ENCODE data around the gene ANKRD40. TPM values are rescaled to one million over a fixed set of nuclear protein-coding genes. Genes with fewer than 3 reads are reported as not detected.
"Not testable (repeated sequence)": the region's sequence is repeated elsewhere in the genome, so short reads cannot be mapped to it uniquely, and the experiment has no call there.

The ANKRD40 gene
- total and polyA plus RNA-seq, 3 experiments from 2014 or later, result 6.6 to 48.5 (median 48.2) TPM

GRCh38 chr17:50709053-50709452 lies 1.3 kb upstream of the ANKRD40 start:
- Mint-ChIP-seq H3K4me3 (peak overlapping the region in 6 of 7 donors; percentile 85 to 96 (median 93)), H3K27ac (peak overlapping the region; percentile 92 to 99 (median 98)), H3K4me1 (peaks cover 29 to 56% (median 42%) of the 10 kb centered on the region in 3 donors), H3K36me3 (peaks cover 0 to 16% (median 0%) of the 10 kb centered on the region in 3 donors)
- H3K9me3 ChIP-seq (ENCODE audit: low read length); H3K9me3 Mint-ChIP-seq; H3K36me3 ChIP-seq (ENCODE audit: insufficient read depth, low read length); H3K27me3 ChIP-seq (ENCODE audit: insufficient read depth, low read length, poor library complexity, severe bottlenecking); H3K27me3 Mint-ChIP-seq; DNase-seq: not testable (repeated sequence)
- ChIA-PET CTCF (interaction anchor here (1.0 kb wide), 1 partner anchor 74 kb away, joined by 3 read pairs; no protein-coding TSS in a partner anchor), POLR2A (interaction anchor here (1.1 to 3.6 kb wide), 3 partner anchors 9 to 157 kb away, joined by 4 to 43 read pairs (median 6); partner anchors contain the start of genes LUC7L3 and TOB1)
- peaks cover 22% of the 10 kb centered on the region for H3K4me1 ChIP-seq (ENCODE audit: insufficient read depth, low read length)
- H3K4me3 ChIP-seq (ENCODE audit: low read length), result peak overlapping the region; percentile 66
- H3K27ac ChIP-seq (ENCODE audit: low read depth, low read length), result peak overlapping the region; percentile 87

- Mint-ChIP-seq H3K27ac (peak overlapping the region; percentile 92 to 99 (median 98)), H3K27me3 (no peaks in the 10 kb centered on the region), H3K4me1 (peaks cover 37 to 64% (median 49%) of the 10 kb centered on the region in 3 donors), H3K9me3 (no peaks in the 10 kb centered on the region), H3K36me3 (peaks cover 0 to 24% (median 4%) of the 10 kb centered on the region in 3 donors), H3K4me3 (peak overlapping the region; percentile 85 to 96 (median 92))
- peaks cover 27% of the 10 kb centered on the region for H3K4me1 ChIP-seq (ENCODE audit: insufficient read depth, low read length)
- ChIA-PET CTCF (no interaction called here), POLR2A (interaction anchor here (0.6 to 3.6 kb wide), 8 partner anchors 10 to 158 kb away, joined by 3 to 43 read pairs (median 4); partner anchors contain the start of genes LUC7L3 and TOB1)
- H3K36me3 ChIP-seq (ENCODE audit: insufficient read depth, low read length), result no peaks in the 10 kb centered on the region
- H3K27ac ChIP-seq (ENCODE audit: low read depth, low read length), result peak overlapping the region; percentile 87
- H3K9me3 ChIP-seq (ENCODE audit: low read length), result no peaks in the 10 kb centered on the region
- DNase-seq, result no peak
- H3K27me3 ChIP-seq (ENCODE audit: insufficient read depth, low read length, poor library complexity, severe bottlenecking), result no peaks in the 10 kb centered on the region
- peak overlapping the region; percentile 66 for H3K4me3 ChIP-seq (ENCODE audit: low read length)
These were observed 611 bp upstream of the ANKRD40 start for GRCh38 chr17:50708050-50709000.

- POLR2A ChIA-PET, result no interaction called here
- H3K36me3 Mint-ChIP-seq, result peaks cover 0 to 63% (median 17%) of the 10 kb centered on the region in 3 donors
- Histone ChIP-seq H3K4me3 (ENCODE audit: low read length) (no peak overlapping the region), H3K36me3 (ENCODE audit: insufficient read depth, low read length) (peaks cover 9% of the 10 kb centered on the region), H3K27ac (ENCODE audit: low read depth, low read length) (no peak overlapping the region), H3K4me1 (ENCODE audit: insufficient read depth, low read length) (peaks cover 17% of the 10 kb centered on the region), H3K27me3 (ENCODE audit: insufficient read depth, low read length, poor library complexity, severe bottlenecking) (no peaks in the 10 kb centered on the region), H3K9me3 (ENCODE audit: low read length) (no peaks in the 10 kb centered on the region)
- H3K9me3 Mint-ChIP-seq, result no peaks in the 10 kb centered on the region
- H3K27me3 Mint-ChIP-seq, result no peaks in the 10 kb centered on the region
- DNase-seq, result no peak
- H3K4me3 Mint-ChIP-seq, result peak overlapping the region in 1 of 7 donors; percentile 82
- CTCF ChIA-PET, result no interaction called here
- peak overlapping the region in 6 of 8 donors; percentile 8 to 72 (median 46) for H3K27ac Mint-ChIP-seq
- H3K4me1 Mint-ChIP-seq, result peaks cover 37 to 71% (median 56%) of the 10 kb centered on the region in 3 donors
These were observed 4.6 kb downstream of the ANKRD40 start for GRCh38 chr17:50703162-50703561.

- peak overlapping the region in 1 of 7 donors; percentile 15 for H3K4me3 Mint-ChIP-seq
- ChIA-PET CTCF (no interaction called here), POLR2A (no interaction called here)
These were observed 8.3 kb downstream of the ANKRD40 start for GRCh38 chr17:50699410-50699809.

GRCh38 chr17:50697663-50698272 lies 9.9 kb downstream of the ANKRD40 start:
- no peak overlapping the region for H3K4me3 Mint-ChIP-seq
- H3K36me3 ChIP-seq (ENCODE audit: insufficient read depth, low read length), result peaks cover 47% of the 10 kb centered on the region
- no peaks in the 10 kb centered on the region for H3K9me3 Mint-ChIP-seq
- H3K9me3 ChIP-seq (ENCODE audit: low read length), result no peaks in the 10 kb centered on the region
- peak overlapping the region in 5 of 8 donors; percentile 18 to 75 (median 70) for H3K27ac Mint-ChIP-seq
- H3K4me1 ChIP-seq (ENCODE audit: insufficient read depth, low read length), result no peaks in the 10 kb centered on the region
- no peak overlapping the region for H3K4me3 ChIP-seq (ENCODE audit: low read length)
- DNase-seq, result no peak
- CTCF ChIA-PET, result interaction anchor here (1.0 to 1.5 kb wide), 3 partner anchors 61 to 67 kb away, joined by 3 to 4 read pairs (median 3); no protein-coding TSS in a partner anchor
- POLR2A ChIA-PET, result no interaction called here
- H3K4me1 Mint-ChIP-seq, result peaks cover 11 to 32% (median 26%) of the 10 kb centered on the region in 3 donors
- H3K27me3 ChIP-seq (ENCODE audit: insufficient read depth, low read length, poor library complexity, severe bottlenecking), result no peaks in the 10 kb centered on the region
- no peaks in the 10 kb centered on the region for H3K27me3 Mint-ChIP-seq
- no peak overlapping the region for H3K27ac ChIP-seq (ENCODE audit: low read depth, low read length)
- peaks cover 0 to 87% (median 26%) of the 10 kb centered on the region in 3 donors for H3K36me3 Mint-ChIP-seq

More at GRCh38 chr17:50699410-50699809, 8.3 kb downstream of the ANKRD40 start:
- Histone ChIP-seq H3K36me3 (ENCODE audit: insufficient read depth, low read length) (peaks cover 34% of the 10 kb centered on the region), H3K4me3 (ENCODE audit: low read length) (no peak overlapping the region), H3K9me3 (ENCODE audit: low read length) (no peaks in the 10 kb centered on the region), H3K4me1 (ENCODE audit: insufficient read depth, low read length) (peaks cover 8% of the 10 kb centered on the region), H3K27ac (ENCODE audit: low read depth, low read length) (no peak overlapping the region), H3K27me3 (ENCODE audit: insufficient read depth, low read length, poor library complexity, severe bottlenecking) (no peaks in the 10 kb centered on the region)
- Mint-ChIP-seq H3K27me3 (no peaks in the 10 kb centered on the region), H3K9me3 (no peaks in the 10 kb centered on the region), H3K27ac (peak overlapping the region in 1 of 8 donors; percentile 82), H3K4me1 (peaks cover 22 to 46% (median 41%) of the 10 kb centered on the region in 3 donors), H3K36me3 (peaks cover 0 to 84% (median 26%) of the 10 kb centered on the region in 3 donors)
- DNase-seq, result no peak

- Histone ChIP-seq H3K4me3 (ENCODE audit: low read length) (no peak overlapping the region), H3K4me1 (ENCODE audit: insufficient read depth, low read length) (no peaks in the 10 kb centered on the region), H3K36me3 (ENCODE audit: insufficient read depth, low read length) (peaks cover 50% of the 10 kb centered on the region), H3K27ac (ENCODE audit: low read depth, low read length) (no peak overlapping the region), H3K9me3 (ENCODE audit: low read length) (no peaks in the 10 kb centered on the region), H3K27me3 (ENCODE audit: insufficient read depth, low read length, poor library complexity, severe bottlenecking) (no peaks in the 10 kb centered on the region)
- Mint-ChIP-seq H3K4me1 (peaks cover 10 to 27% (median 21%) of the 10 kb centered on the region in 3 donors), H3K27me3 (no peaks in the 10 kb centered on the region), H3K36me3 (peaks cover 0 to 90% (median 29%) of the 10 kb centered on the region in 3 donors), H3K9me3 (no peaks in the 10 kb centered on the region), H3K27ac (peak overlapping the region in 5 of 8 donors; percentile 26 to 73 (median 54)), H3K4me3 (no peak overlapping the region)
- POLR2A ChIA-PET, result no interaction called here
- CTCF ChIA-PET, result interaction anchor here (1.0 to 1.5 kb wide), 3 partner anchors 60 to 66 kb away, joined by 3 to 4 read pairs (median 3); no protein-coding TSS in a partner anchor
- no peak for DNase-seq
These were observed 10.7 kb downstream of the ANKRD40 start for GRCh38 chr17:50697062-50697461.

GRCh38 chr17:50696365-50696879 lies 11.3 kb downstream of the ANKRD40 start:
- H3K36me3 Mint-ChIP-seq, result peaks cover 0 to 91% (median 29%) of the 10 kb centered on the region in 3 donors
- CTCF ChIA-PET, result interaction anchor here (1.5 kb wide), 1 partner anchor 67 kb away, joined by 3 read pairs; no protein-coding TSS in a partner anchor
- no peak for DNase-seq
- Histone ChIP-seq H3K27me3 (ENCODE audit: insufficient read depth, low read length, poor library complexity, severe bottlenecking) (no peaks in the 10 kb centered on the region), H3K36me3 (ENCODE audit: insufficient read depth, low read length) (peaks cover 50% of the 10 kb centered on the region), H3K4me3 (ENCODE audit: low read length) (no peak overlapping the region), H3K9me3 (ENCODE audit: low read length) (no peaks in the 10 kb centered on the region), H3K27ac (ENCODE audit: low read depth, low read length) (no peak overlapping the region), H3K4me1 (ENCODE audit: insufficient read depth, low read length) (no peaks in the 10 kb centered on the region)
- peak overlapping the region in 1 of 8 donors; percentile 73 for H3K27ac Mint-ChIP-seq
- no peaks in the 10 kb centered on the region for H3K9me3 Mint-ChIP-seq
- POLR2A ChIA-PET, result interaction anchor here (0.5 kb wide), 1 partner anchor 11 kb away, joined by 8 read pairs; no protein-coding TSS in a partner anchor
- no peaks in the 10 kb centered on the region for H3K27me3 Mint-ChIP-seq
- peaks cover 6 to 22% (median 16%) of the 10 kb centered on the region in 3 donors for H3K4me1 Mint-ChIP-seq
- no peak overlapping the region for H3K4me3 Mint-ChIP-seq

All from CD8-positive, alpha-beta memory T cell (primary cell).